Stomach smooth muscle (tissue), 2 donors: ENCODE results near the gene SELENOO.

ENCODE experiments used
- H3K27ac ChIP-seq: one replicate; pipeline ENCODE4 v1.7.0; 2013; ENCODE audit warnings: mild to moderate bottlenecking, low read length, inconsistent platforms
- H3K27me3 ChIP-seq, 2 donors: one replicate each; pipeline ENCODE4 v1.7.0; 2013; ENCODE audit warnings: low read length in 2 of 2; ENCODE audit not compliant: insufficient read depth in 2 of 2, control insufficient read depth in 1 of 2
- H3K36me3 ChIP-seq, 2 donors: one replicate each; pipeline ENCODE4 v1.7.0; 2013; ENCODE audit warnings: low read length in 2 of 2; ENCODE audit not compliant: control insufficient read depth in 2 of 2, insufficient read depth in 2 of 2
- H3K4me1 ChIP-seq: one replicate; pipeline ENCODE4 v1.7.0; 2013; ENCODE audit warnings: low read length; ENCODE audit not compliant: control insufficient read depth, insufficient read depth
- H3K4me3 ChIP-seq, 2 donors: one replicate each; pipeline ENCODE4 v1.7.0; 2013; ENCODE audit warnings: low read length in 2 of 2
- H3K9ac ChIP-seq, 2 donors: one replicate each; pipeline ENCODE4 v1.7.0; 2013; ENCODE audit warnings: low read length in 2 of 2, mild to moderate bottlenecking in 1 of 2
- H3K9me3 ChIP-seq, 2 donors: one replicate each; pipeline ENCODE4 v1.7.0; 2013; ENCODE audit warnings: low read length in 2 of 2; ENCODE audit not compliant: control insufficient read depth in 2 of 2
- donor health status: healthy.
- donor health status: Pancreatic carcinoma.

The SELENOO gene

DNA sequence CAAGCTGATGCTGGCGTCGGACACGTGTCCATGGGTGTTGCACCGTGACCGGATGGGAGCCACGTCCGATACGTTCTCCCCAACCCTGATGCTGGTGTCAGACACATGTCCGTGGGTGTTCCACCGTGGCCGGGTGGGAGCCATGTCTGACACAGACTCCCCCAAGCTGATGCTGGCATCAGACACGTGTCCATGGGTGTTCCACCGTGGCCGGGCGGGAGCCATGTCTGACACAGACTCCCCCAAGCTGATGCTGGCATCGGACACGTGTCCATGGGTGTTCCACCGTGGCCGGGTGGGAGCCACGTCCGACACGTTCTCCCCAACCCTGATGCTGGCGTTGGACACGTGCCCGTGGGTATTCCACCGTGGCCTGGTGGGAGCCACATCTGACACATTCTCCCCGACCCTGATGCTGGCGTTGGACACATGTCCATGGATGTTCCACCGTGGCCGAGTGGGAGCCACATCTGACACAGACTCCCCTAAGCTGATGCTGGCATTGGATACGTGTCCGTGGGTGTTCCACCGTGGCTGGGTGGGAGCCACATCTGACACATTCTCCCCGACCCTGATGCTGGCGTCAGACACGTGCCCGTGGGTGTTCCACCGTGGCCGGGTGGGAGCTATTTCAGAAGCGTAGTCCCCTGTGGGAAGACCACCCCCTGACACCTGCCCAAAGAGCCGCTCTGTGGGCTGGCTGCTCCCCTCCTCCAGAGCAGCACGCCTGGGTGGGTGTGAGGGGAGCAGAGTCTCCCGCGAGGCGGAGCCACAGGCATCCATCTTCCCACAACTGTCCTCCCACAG is 20.0 kb downstream of the SELENOO start:
- H3K9me3 ChIP-seq: no peaks in the 10 kb centered on the region
- no peak overlapping the region for H3K27ac ChIP-seq
- H3K4me1 ChIP-seq: peaks cover 14% of the 10 kb centered on the region
- peaks cover 61 to 66% of the 10 kb centered on the region in 2 donors for H3K36me3 ChIP-seq
- H3K9ac ChIP-seq: no peak overlapping the region
- no peak overlapping the region for H3K4me3 ChIP-seq
- no peaks in the 10 kb centered on the region for H3K27me3 ChIP-seq

- H3K4me1 ChIP-seq: peaks cover 14% of the 10 kb centered on the region
- no peak overlapping the region for H3K4me3 ChIP-seq
- H3K27me3 ChIP-seq: no peaks in the 10 kb centered on the region
- no peak overlapping the region for H3K27ac ChIP-seq
- H3K9me3 ChIP-seq: no peaks in the 10 kb centered on the region
- H3K36me3 ChIP-seq: peaks cover 56 to 62% of the 10 kb centered on the region in 2 donors
- H3K9ac ChIP-seq: no peak overlapping the region
Measured at GRCh38 chr22:50221410-50222300, 20.8 kb downstream of the SELENOO start.

GRCh38 chr22:50222508-50222907 is 21.7 kb downstream of the SELENOO start:
- peaks cover 49 to 66% of the 10 kb centered on the region in 2 donors for H3K36me3 ChIP-seq
- H3K9ac ChIP-seq: no peak overlapping the region
- H3K4me3 ChIP-seq: no peak overlapping the region
- no peaks in the 10 kb centered on the region for H3K9me3 ChIP-seq
- H3K4me1 ChIP-seq: peaks cover 14% of the 10 kb centered on the region
- H3K27ac ChIP-seq: no peak overlapping the region
- no peaks in the 10 kb centered on the region for H3K27me3 ChIP-seq

DNA sequence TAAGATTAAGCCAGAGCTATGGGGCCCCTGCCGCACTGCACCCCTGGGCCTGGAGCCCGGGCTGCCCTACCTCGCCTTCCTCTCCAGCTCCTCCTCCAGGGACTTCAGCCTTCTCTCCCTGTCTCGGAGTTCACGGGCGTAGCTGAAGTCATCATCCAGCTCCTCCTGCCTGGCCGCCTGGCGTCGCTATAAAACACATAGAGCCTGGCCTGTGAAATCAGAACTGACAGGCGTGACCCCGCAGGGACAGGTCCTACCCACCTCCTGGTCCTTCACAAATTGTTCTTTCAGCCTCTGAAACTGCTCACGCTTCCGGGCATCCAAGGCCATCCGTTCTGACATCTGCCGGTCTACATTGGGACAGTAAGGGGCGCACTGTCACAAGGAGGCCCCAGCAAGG is 23.3 kb downstream of the SELENOO start:
- H3K9ac ChIP-seq: no peak overlapping the region
- H3K36me3 ChIP-seq: peaks cover 43 to 63% of the 10 kb centered on the region in 2 donors
- H3K4me3 ChIP-seq: no peak overlapping the region

GRCh38 chr22:50225200-50225969 is 24.6 kb downstream of the SELENOO start:
- Histone ChIP-seq H3K9ac (no peak overlapping the region), H3K27ac (no peak overlapping the region), H3K4me3 (no peak overlapping the region), H3K9me3 (no peaks in the 10 kb centered on the region), H3K4me1 (no peaks in the 10 kb centered on the region), H3K27me3 (no peaks in the 10 kb centered on the region), H3K36me3 (peaks cover 49 to 62% of the 10 kb centered on the region in 2 donors)

More for the DNA sequence above, 23.3 kb downstream of the SELENOO start:
- Histone ChIP-seq H3K4me1 (peaks cover 11% of the 10 kb centered on the region), H3K27me3 (no peaks in the 10 kb centered on the region), H3K9me3 (no peaks in the 10 kb centered on the region), H3K27ac (no peak overlapping the region)

DNA sequence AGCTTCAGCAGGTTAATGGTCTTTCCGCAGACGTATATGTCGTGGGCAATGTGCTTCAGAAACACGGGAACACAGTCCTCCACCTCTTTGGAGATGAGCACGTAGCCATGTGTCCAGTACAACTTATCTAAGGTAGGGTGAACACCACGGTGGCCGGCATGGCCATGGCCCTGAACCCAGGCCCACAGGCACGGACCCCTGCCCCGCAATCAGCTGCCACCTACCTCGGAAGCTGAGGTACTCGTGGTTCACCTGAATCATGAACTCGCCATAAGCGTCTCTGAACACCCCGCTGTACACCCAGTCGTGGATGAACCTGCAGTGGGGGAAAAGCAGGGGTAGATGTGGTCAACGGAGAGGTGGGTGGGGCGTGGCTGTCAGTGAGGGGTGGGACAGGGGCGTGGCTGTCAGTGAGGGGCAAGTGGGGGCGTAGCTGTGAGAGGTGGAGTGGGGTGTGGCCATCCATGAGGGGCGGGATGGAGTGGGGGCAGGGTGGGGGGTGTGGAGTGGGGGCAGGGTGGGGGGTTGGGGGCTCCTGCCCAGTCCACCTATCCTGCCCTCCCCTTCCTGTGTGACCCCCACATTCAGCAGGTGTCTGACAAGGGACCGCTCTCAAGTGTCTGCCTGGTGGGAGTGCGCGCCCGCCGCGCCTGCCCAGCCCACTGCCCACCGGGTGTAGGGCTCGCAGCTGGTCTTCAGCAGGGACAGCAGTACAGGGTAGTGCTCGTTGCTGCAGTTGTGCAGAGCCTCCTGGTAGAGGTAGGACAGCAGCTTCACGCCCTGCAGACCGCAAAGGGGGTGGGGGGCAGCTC is 25.5 kb downstream of the SELENOO start:
- no peaks in the 10 kb centered on the region for H3K4me1 ChIP-seq

DNA sequence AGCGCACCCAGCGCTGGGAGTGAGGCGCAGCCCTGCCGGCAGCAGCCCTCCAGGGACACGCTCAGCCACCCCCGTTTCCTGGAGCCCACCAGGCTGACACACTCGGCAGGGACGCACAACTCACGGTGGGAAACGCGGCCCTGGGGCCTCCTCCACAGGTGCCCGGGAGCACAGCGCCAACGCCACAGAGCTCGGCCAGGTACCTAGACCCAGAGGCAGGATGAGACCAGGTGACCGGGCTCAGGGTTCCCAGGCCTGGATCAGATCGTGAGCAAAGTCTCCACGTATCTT is 26.0 kb downstream of the SELENOO start:
- Histone ChIP-seq H3K27ac (no peak overlapping the region), H3K9ac (no peak overlapping the region), H3K4me3 (no peak overlapping the region), H3K36me3 (peaks cover 37 to 47% of the 10 kb centered on the region in 2 donors), H3K4me1 (no peaks in the 10 kb centered on the region), H3K27me3 (no peaks in the 10 kb centered on the region), H3K9me3 (no peaks in the 10 kb centered on the region)

More for the DNA sequence above, 25.5 kb downstream of the SELENOO start:
- Histone ChIP-seq H3K36me3 (peaks cover 40 to 53% of the 10 kb centered on the region in 2 donors), H3K27ac (no peak overlapping the region), H3K4me3 (no peak overlapping the region), H3K27me3 (no peaks in the 10 kb centered on the region), H3K9me3 (no peaks in the 10 kb centered on the region), H3K9ac (no peak overlapping the region)

DNA sequence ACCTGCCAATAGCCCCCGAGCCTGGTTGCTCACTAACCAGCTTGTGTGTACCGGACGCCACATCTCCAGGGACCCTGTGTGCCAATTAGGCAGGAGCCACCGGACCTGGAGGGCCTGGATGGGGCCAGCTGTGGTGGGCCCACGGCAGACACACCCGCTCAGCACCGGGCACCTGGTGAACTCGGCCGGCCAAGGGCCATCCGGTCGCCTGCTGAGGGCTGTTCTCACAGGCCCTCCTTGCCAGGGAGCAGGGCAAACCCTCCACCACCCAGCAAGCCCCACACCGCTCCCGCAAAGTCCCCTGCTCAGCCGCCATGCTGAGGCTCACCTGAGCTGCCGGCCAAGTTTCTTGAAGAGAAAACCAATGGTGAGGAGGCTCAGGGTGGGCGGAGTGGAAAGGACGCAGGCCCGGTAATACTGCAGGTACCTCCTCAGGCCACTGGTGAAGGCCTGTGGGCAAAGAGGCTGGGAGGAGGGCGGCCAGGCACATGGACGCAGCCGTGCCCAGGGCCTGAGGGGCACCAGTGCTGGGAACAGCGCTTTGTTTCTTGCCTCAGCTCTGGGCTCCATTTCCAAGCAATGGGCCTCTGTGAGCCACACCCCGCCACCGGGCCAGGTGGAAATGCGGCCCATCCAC is 26.9 kb downstream of the SELENOO start:
- Histone ChIP-seq H3K4me1 (no peaks in the 10 kb centered on the region), H3K4me3 (no peak overlapping the region), H3K36me3 (peaks cover 30 to 39% of the 10 kb centered on the region in 2 donors), H3K9me3 (no peaks in the 10 kb centered on the region), H3K9ac (no peak overlapping the region), H3K27me3 (no peaks in the 10 kb centered on the region), H3K27ac (no peak overlapping the region)

DNA sequence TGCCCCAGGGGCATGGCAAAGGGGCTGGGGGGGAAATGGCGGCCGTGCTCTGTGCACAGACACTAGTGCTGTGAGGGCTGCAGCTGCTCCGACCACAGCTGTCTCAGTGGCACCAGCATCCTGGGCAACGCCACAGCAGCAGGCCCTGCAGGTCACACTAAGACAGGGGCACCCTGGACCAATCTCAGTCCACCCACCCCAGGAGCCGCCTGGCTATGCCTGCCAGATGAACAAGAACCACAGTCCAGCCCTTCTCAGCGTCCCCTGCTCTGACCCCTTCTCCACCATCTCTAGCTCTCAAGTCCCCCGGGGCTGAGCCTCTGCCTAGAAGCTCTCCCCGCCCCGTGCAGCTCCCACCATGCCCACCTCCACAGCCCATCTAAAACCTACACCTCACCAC is 27.6 kb downstream of the SELENOO start:
- Histone ChIP-seq H3K4me3 (no peak overlapping the region), H3K27ac (no peak overlapping the region), H3K36me3 (peaks cover 30 to 34% of the 10 kb centered on the region in 2 donors), H3K9me3 (no peaks in the 10 kb centered on the region), H3K9ac (no peak overlapping the region), H3K27me3 (no peaks in the 10 kb centered on the region), H3K4me1 (no peaks in the 10 kb centered on the region)
